ENCODE measurements around the gene PTPN21. TPM values are rescaled to one million over a fixed set of nuclear protein-coding genes. Genes with fewer than 3 reads are reported as not detected.

The PTPN21 gene
- total and polyA plus RNA-seq, 4 donors: 2.1 to 7.2 (median 3.1) TPM

DNA sequence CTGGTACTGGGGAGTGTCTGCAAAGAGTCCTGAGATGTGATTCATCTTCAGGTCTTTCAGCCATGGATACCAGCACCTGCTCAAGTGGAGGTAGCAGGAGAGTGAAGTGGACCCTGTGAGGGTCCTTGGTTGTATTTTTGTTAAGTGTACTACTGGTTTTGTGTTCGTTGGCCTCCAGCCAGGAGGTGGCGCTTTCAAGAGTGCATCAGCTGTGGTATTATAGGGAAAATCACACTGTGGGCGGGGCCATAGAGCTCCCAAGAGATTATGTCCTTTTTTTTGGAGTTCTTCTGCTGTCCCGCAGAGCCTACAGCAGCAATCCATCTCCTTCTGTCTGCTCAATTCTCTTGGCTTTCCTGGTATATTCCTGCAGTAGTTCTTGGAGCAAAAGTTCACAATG lies 102.6 kb downstream of the PTPN21 start (continued):
- TF ChIP-seq FOXA2 (IDR thresholded peaks at IDR 0.05) (no peak), NR2F2 (IDR thresholded peaks at IDR 0.05) (no peak), ATF3 (IDR thresholded peaks at IDR 0.05) (no peak)
- TF ChIP-seq, protein P1, sequence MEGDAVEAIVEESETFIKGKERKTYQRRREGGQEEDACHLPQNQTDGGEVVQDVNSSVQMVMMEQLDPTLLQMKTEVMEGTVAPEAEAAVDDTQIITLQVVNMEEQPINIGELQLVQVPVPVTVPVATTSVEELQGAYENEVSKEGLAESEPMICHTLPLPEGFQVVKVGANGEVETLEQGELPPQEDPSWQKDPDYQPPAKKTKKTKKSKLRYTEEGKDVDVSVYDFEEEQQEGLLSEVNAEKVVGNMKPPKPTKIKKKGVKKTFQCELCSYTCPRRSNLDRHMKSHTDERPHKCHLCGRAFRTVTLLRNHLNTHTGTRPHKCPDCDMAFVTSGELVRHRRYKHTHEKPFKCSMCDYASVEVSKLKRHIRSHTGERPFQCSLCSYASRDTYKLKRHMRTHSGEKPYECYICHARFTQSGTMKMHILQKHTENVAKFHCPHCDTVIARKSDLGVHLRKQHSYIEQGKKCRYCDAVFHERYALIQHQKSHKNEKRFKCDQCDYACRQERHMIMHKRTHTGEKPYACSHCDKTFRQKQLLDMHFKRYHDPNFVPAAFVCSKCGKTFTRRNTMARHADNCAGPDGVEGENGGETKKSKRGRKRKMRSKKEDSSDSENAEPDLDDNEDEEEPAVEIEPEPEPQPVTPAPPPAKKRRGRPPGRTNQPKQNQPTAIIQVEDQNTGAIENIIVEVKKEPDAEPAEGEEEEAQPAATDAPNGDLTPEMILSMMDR (IDR thresholded peaks at IDR 0.05; ENCODE audit: low read depth, low read length, missing input control): no peak

DNA sequence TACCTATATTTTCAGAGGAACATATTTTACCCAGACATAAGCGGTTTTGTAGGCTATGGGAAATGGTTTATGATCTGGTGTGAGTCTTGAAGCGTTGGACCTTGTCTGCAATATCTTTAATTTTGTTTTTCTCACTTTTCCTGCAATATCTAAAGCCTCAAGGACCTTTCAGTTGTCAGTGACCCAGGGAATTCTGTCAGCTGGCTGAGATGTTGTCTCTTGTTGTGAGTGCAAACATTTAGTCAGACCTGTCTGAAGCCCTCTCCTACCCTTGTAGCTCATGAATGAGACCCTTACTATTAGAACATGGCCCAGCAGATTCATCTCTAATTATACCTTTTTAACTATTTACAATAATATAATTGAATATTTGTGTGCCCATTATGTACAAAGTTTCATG lies 115.7 kb downstream of the PTPN21 start:
- Histone ChIP-seq H3K9me3 (ENCODE audit: control insufficient read depth in 4 of 4, low read length in 3 of 4) (no peaks in the 10 kb centered on the region), H3K36me3 (ENCODE audit: control insufficient read depth in 4 of 4, insufficient read depth in 3 of 4, low read depth in 1 of 4, low read length in 3 of 4) (peaks cover 1 to 13% (median 5%) of the 10 kb centered on the region in 4 donors), H3K4me1 (ENCODE audit: control insufficient read depth in 4 of 4, insufficient read depth in 4 of 4, low read length in 3 of 4) (no peaks in the 10 kb centered on the region), H3K27ac (ENCODE audit: low read depth in 1 of 2, low read length in 2 of 2) (no peak overlapping the region), H3K4me3 (ENCODE audit: low read depth in 1 of 3, low read length in 3 of 3) (no peak overlapping the region), H3K9ac (ENCODE audit: low read depth in 1 of 2, low read length in 2 of 2) (no peak overlapping the region), H3K27me3 (ENCODE audit: control insufficient read depth in 4 of 4, insufficient read depth in 4 of 4, low read length in 3 of 4) (no peaks in the 10 kb centered on the region)
- WGBS: 96% methylated on average over 2 of the region's 2 CpGs
- no peak for DNase-seq (ENCODE audit: low spot score)
- TF ChIP-seq EGR1 (IDR thresholded peaks at IDR 0.05; ENCODE audit: low read depth in 2 of 2): no peak
- no peak for TF ChIP-seq TAF1 (conservative IDR thresholded peaks at IDR 0.05)
- TF ChIP-seq RAD21 (IDR thresholded peaks at IDR 0.05): no peak
- TF ChIP-seq FOXA1 (IDR thresholded peaks at IDR 0.05): no peak
- no peak for TF ChIP-seq HNF4G (IDR thresholded peaks at IDR 0.05)
- TF ChIP-seq YY1 (IDR thresholded peaks at IDR 0.05): no peak
- no peak for TF ChIP-seq JUND (IDR thresholded peaks at IDR 0.05)
- no peak for TF ChIP-seq SP1 (IDR thresholded peaks at IDR 0.05)
- TF ChIP-seq MAX (IDR thresholded peaks at IDR 0.05): no peak
- TF ChIP-seq, protein P2, sequence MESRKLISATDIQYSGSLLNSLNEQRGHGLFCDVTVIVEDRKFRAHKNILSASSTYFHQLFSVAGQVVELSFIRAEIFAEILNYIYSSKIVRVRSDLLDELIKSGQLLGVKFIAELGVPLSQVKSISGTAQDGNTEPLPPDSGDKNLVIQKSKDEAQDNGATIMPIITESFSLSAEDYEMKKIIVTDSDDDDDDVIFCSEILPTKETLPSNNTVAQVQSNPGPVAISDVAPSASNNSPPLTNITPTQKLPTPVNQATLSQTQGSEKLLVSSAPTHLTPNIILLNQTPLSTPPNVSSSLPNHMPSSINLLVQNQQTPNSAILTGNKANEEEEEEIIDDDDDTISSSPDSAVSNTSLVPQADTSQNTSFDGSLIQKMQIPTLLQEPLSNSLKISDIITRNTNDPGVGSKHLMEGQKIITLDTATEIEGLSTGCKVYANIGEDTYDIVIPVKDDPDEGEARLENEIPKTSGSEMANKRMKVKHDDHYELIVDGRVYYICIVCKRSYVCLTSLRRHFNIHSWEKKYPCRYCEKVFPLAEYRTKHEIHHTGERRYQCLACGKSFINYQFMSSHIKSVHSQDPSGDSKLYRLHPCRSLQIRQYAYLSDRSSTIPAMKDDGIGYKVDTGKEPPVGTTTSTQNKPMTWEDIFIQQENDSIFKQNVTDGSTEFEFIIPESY (IDR thresholded peaks at IDR 0.05): no peak
- no peak for TF ChIP-seq HNF4A (conservative IDR thresholded peaks at IDR 0.05)
- TF ChIP-seq NR2F2 (IDR thresholded peaks at IDR 0.05): no peak
- TF ChIP-seq FOXA2 (IDR thresholded peaks at IDR 0.05): no peak
- TF ChIP-seq GABPA (IDR thresholded peaks at IDR 0.05 in 1 of 2, conservative IDR thresholded peaks at IDR 0.05 in 1 of 2): no peak
- TF ChIP-seq REST (IDR thresholded peaks at IDR 0.05): no peak
- no peak for TF ChIP-seq ATF3 (IDR thresholded peaks at IDR 0.05)
- no peak for TF ChIP-seq RXRA (IDR thresholded peaks at IDR 0.05)
